Measurements from ENCODE around the gene C18orf63.
"Not testable (repeated sequence)": the region's sequence is repeated elsewhere in the genome, so short reads cannot be mapped to it uniquely, and the experiment has no call there.

Gene C18orf63

DNA sequence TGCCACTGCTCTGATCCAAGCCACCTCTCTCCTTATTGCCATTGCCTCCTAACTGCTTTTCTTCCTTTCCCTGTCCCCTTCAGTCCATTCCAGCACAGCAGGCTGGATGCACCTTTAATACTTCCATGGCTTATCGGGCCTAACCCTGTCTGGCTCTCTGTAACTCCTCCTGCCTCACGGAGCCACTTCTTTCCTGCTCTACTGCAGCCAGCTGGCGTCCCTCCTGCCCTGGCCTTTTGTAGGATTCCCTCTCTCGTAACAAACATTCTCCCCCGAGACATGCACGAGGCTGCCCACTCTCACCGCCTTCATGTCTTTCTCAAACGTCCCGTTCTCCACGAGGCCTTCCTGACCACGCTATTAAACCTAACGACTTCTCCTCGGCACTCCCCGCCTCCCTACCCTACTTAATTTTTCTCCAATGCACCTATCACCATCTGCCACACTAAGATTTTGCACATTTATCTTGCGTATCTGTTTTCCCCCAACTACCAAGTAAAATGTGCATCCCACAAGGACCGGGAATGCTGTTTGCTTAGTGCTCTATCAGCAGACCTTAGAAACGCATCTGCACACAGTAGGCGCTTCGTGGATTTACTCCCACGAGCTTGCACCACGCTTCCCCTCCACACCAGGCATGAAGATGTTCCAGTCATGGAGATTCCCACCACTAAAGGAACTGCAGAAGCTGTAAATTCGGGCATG lies 728 bp upstream of the C18orf63 start:
- Histone ChIP-seq H3K79me2 (ENCODE audit: insufficient read depth, low read depth) (no peaks in the 10 kb centered on the region), H3K4me3 (IDR thresholded peaks at IDR 0.05; ENCODE audit: insufficient read depth, low read depth, low read length) (no peak overlapping the region), H3K27me3 (ENCODE audit: insufficient read depth, low read depth) (no peaks in the 10 kb centered on the region), H3K9ac (no peak overlapping the region), H3K27ac (no peak overlapping the region), H3K4me2 (no peak overlapping the region), H3K36me3 (ENCODE audit: insufficient read depth) (no peaks in the 10 kb centered on the region), H2AFZ (ENCODE audit: low read depth) (no peak overlapping the region), H3K4me1 (ENCODE audit: low read depth, poor library complexity, severe bottlenecking) (no peaks in the 10 kb centered on the region), H4K20me1 (ENCODE audit: insufficient read depth) (no peaks in the 10 kb centered on the region)
- TF ChIP-seq, protein P1, sequence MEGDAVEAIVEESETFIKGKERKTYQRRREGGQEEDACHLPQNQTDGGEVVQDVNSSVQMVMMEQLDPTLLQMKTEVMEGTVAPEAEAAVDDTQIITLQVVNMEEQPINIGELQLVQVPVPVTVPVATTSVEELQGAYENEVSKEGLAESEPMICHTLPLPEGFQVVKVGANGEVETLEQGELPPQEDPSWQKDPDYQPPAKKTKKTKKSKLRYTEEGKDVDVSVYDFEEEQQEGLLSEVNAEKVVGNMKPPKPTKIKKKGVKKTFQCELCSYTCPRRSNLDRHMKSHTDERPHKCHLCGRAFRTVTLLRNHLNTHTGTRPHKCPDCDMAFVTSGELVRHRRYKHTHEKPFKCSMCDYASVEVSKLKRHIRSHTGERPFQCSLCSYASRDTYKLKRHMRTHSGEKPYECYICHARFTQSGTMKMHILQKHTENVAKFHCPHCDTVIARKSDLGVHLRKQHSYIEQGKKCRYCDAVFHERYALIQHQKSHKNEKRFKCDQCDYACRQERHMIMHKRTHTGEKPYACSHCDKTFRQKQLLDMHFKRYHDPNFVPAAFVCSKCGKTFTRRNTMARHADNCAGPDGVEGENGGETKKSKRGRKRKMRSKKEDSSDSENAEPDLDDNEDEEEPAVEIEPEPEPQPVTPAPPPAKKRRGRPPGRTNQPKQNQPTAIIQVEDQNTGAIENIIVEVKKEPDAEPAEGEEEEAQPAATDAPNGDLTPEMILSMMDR (conservative IDR thresholded peaks at IDR 0.05; ENCODE audit: low read depth, low read length), result no peak

DNA sequence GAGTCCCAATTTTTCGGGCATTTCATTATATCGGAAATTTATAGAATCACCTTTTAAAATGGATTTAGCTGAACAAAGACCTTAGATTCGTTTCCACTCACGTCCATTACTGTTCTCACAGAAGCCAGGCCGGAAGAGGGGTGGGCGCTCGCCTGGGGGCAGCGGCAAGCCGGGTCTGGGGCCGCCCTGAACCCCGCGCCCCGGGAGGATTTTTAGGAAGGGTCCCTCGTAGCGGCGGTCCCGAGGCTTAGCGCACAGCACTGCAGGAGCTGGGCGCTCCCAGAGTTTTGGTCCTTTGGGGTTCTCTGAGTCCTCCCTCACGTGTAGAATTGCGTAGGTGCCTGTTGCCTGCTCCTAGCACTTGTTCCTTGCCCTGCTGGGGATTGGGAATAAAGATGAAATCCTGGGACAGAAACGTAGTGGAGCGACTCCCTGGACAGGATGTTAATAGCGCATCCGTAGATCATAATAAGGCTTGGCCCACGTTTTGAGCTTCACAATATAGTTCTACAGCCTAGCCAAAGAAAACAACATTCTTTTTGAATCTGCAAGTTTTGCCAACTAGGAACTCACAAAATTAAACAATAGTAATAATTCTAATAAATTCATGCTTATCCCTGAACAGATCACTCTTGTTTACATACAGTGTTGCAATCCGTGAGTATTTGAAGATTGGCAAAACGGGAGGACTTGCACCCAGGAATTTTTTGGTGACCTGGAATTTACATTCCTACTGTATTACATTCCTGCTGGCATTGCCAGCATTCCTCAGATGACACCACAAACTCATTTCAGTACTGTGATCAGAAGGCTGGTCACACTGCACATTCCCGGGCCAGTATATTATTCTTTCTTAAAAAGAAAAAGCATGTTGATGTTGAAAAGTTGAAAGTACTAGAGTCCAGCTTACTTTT lies 875 bp downstream of the C18orf63 start:
- H3K27ac ChIP-seq, result no peak overlapping the region
- H3K36me3 ChIP-seq (ENCODE audit: insufficient read depth), result no peaks in the 10 kb centered on the region
- H3K4me1 ChIP-seq (ENCODE audit: low read depth, poor library complexity, severe bottlenecking), result no peaks in the 10 kb centered on the region
- no peak overlapping the region for H2AFZ ChIP-seq (ENCODE audit: low read depth)
- H3K79me2 ChIP-seq (ENCODE audit: insufficient read depth, low read depth), result no peaks in the 10 kb centered on the region
- no peaks in the 10 kb centered on the region for H4K20me1 ChIP-seq (ENCODE audit: insufficient read depth)
- TF ChIP-seq, protein P1 (conservative IDR thresholded peaks at IDR 0.05; ENCODE audit: low read depth, low read length), result no peak
- H3K4me2 ChIP-seq, result no peak overlapping the region
- no peak overlapping the region for H3K4me3 ChIP-seq (IDR thresholded peaks at IDR 0.05; ENCODE audit: insufficient read depth, low read depth, low read length)
- H3K9ac ChIP-seq, result no peak overlapping the region
- H3K27me3 ChIP-seq (ENCODE audit: insufficient read depth, low read depth), result no peaks in the 10 kb centered on the region

DNA sequence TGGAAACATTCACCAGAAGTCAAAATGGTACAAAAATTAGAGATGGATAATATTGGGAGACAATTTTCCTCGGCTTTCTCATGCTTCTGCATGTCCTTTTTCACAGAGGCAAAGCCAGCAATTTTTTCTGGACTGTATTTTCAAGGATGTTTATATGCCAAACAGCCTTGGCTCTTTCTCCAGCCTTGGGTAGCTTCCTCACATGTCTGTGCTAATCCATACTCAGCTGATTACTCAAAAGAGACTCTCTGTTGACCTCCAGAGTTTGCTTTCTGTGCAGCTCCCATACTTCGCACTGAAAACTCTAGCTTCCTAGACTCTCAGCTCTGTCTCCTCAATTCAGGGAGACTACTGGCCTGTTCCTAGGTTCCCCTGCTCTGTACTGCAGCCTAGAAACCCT lies 10.6 kb downstream of the C18orf63 start:
- H4K20me1 ChIP-seq (ENCODE audit: insufficient read depth), result no peaks in the 10 kb centered on the region
- no peak overlapping the region for H3K4me2 ChIP-seq
- no peaks in the 10 kb centered on the region for H3K27me3 ChIP-seq (ENCODE audit: insufficient read depth, low read depth)
- no peak overlapping the region for H3K9ac ChIP-seq
- H3K27ac ChIP-seq, result no peak overlapping the region
- no peaks in the 10 kb centered on the region for H3K79me2 ChIP-seq (ENCODE audit: insufficient read depth, low read depth)
- TF ChIP-seq, protein P1 (conservative IDR thresholded peaks at IDR 0.05; ENCODE audit: low read depth, low read length), result no peak
- H3K36me3 ChIP-seq (ENCODE audit: insufficient read depth), result no peaks in the 10 kb centered on the region
- no peak overlapping the region for H3K4me3 ChIP-seq (IDR thresholded peaks at IDR 0.05; ENCODE audit: insufficient read depth, low read depth, low read length)
- no peaks in the 10 kb centered on the region for H3K4me1 ChIP-seq (ENCODE audit: low read depth, poor library complexity, severe bottlenecking)
- H2AFZ ChIP-seq (ENCODE audit: low read depth), result no peak overlapping the region

DNA sequence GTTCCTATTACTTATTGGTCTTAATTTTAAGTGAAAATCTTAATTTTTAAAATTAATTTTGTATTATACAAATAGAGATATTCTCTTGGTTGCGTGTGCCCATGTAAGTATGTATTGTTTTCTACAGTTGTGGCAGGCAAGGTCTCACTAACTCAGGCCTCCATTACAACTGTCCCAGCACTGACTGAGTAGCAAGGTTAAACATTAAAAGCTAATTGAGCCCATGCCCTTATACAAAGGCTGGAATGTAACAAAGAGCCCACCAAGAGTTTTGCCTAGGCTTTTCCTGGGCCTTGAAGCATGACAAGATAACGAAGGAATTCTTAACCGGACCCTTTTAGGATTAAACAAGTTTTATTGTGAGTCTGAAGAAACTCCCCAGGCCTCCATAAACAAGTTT lies 11.2 kb downstream of the C18orf63 start:
- not testable (repeated sequence) for H3K27me3 ChIP-seq (ENCODE audit: insufficient read depth, low read depth); H3K27ac ChIP-seq; H3K36me3 ChIP-seq (ENCODE audit: insufficient read depth); H3K4me3 ChIP-seq (IDR thresholded peaks at IDR 0.05; ENCODE audit: insufficient read depth, low read depth, low read length); H2AFZ ChIP-seq (ENCODE audit: low read depth); H3K9ac ChIP-seq; H3K4me1 ChIP-seq (ENCODE audit: low read depth, poor library complexity, severe bottlenecking); H3K79me2 ChIP-seq (ENCODE audit: insufficient read depth, low read depth); H4K20me1 ChIP-seq (ENCODE audit: insufficient read depth); H3K4me2 ChIP-seq

DNA sequence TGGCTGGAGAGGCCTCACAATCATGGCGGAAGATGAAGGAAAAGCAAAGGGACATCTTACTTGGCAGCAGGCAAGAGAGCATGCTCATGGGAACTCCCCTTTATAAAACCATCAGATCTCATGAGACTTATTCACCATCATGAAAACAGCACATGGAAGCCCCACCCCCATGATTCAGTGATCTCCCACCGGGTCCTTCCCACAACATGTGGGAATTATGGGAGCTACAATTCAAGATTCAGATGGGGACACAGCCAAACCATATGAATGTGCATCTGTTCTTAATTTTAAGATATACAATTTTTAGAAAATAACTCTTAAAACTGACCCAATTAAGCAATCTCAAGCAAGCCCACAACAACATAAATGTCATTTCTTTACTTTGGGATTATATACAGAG lies 12.6 kb downstream of the C18orf63 start:
- Histone ChIP-seq H2AFZ (ENCODE audit: low read depth) (no peak overlapping the region), H3K36me3 (ENCODE audit: insufficient read depth) (no peaks in the 10 kb centered on the region), H3K4me2 (no peak overlapping the region), H3K27ac (no peak overlapping the region), H3K79me2 (ENCODE audit: insufficient read depth, low read depth) (no peaks in the 10 kb centered on the region), H4K20me1 (ENCODE audit: insufficient read depth) (no peaks in the 10 kb centered on the region), H3K9ac (no peak overlapping the region), H3K27me3 (ENCODE audit: insufficient read depth, low read depth) (no peaks in the 10 kb centered on the region), H3K4me1 (ENCODE audit: low read depth, poor library complexity, severe bottlenecking) (no peaks in the 10 kb centered on the region), H3K4me3 (IDR thresholded peaks at IDR 0.05; ENCODE audit: insufficient read depth, low read depth, low read length) (no peak overlapping the region)
- TF ChIP-seq, protein P1 (conservative IDR thresholded peaks at IDR 0.05; ENCODE audit: low read depth, low read length), result no peak

Measured in KMS-11 (cell line).